SK-N-MC (cell line): ENCODE data around the gene RAB4B.

Experiments
- EZH2 ChIP-seq: fragments of 200-600 bp; sonication (generic); IDR thresholded peaks from one replicate; pipeline ENCODE4 v1.6.1; 2017; ENCODE audit warnings: antibody characterized with exemption
- FOXP2 ChIP-seq: optimal IDR thresholded peaks from 2 replicates; pipeline ENCODE3; 2011; ENCODE audit warnings: mild to moderate bottlenecking, moderate library complexity; ENCODE audit not compliant: insufficient read depth; ENCODE audit errors: extremely low read length, control extremely low read depth
- POLR2AphosphoS5 ChIP-seq: IDR thresholded peaks from 2 replicates; pipeline ENCODE4 v1.6.1; 2012; ENCODE audit warnings: mild to moderate bottlenecking, low read depth, low read length, borderline replicate concordance

DNA sequence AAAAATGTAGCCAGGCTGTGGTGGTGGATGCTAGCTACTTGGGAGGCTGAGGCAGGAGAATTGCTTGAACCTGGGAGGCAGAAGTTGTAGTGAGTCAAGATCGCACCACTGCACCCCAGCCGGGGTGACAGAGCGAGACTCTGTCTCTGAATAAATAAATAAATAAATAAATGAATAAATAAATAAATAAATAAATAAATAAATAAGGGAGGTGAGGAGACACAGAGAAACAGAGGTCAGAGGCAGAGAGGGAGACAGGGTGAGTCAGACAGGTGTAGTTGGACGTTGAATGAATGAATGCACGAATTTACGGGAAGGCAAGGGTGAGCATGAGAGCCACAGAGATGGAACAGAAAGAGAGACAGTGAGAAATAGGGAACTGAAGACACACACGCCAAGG is 3.1 kb downstream of the RAB4B start:
- no peak for TF ChIP-seq EZH2
- TF ChIP-seq FOXP2 = no peak
- TF ChIP-seq POLR2AphosphoS5 = no peak
